ENCODE measurements around the gene ARL15. TPM values are rescaled to one million over a fixed set of nuclear protein-coding genes. Genes with fewer than 3 reads are reported as not detected.

Gene ARL15
- total RNA-seq, 1 donor from 2014 or later: 20.3 TPM

- no peak for DNase-seq
- intact Hi-C loops (cut with DNase I): no loop called here
- peak; percentile 36 for ATAC-seq (ENCODE audit: poor library complexity)
Measured at GRCh38 chr5:54186108-54186507, 124.3 kb downstream of the ARL15 start.

GRCh38 chr5:54184806-54185205 is 125.6 kb downstream of the ARL15 start:
- intact Hi-C loops (cut with DNase I): no loop called here
- no peak for DNase-seq
- no peak for ATAC-seq (ENCODE audit: poor library complexity)

GRCh38 chr5:54180630-54181031 is 129.7 kb downstream of the ARL15 start:
- no peak for DNase-seq
- intact Hi-C loops (cut with DNase I): no loop called here

GRCh38 chr5:54178991-54179390 is 131.4 kb downstream of the ARL15 start:
- ATAC-seq (ENCODE audit: poor library complexity): no peak
- DNase-seq: no peak
- intact Hi-C loops (cut with DNase I): no loop called here

More at GRCh38 chr5:54180630-54181031, 129.7 kb downstream of the ARL15 start:
- no peak for ATAC-seq (ENCODE audit: poor library complexity)

GRCh38 chr5:54178207-54178606 is 132.2 kb downstream of the ARL15 start:
- intact Hi-C loops (cut with DNase I): no loop called here
- ATAC-seq (ENCODE audit: poor library complexity) (no peak), DNase-seq (no peak)

GRCh38 chr5:54177058-54177457 is 133.3 kb downstream of the ARL15 start:
- ATAC-seq (ENCODE audit: poor library complexity) (peak; percentile 12), DNase-seq (no peak)
- intact Hi-C loops (cut with DNase I): no loop called here

GRCh38 chr5:54176066-54176830 is 134.1 kb downstream of the ARL15 start:
- intact Hi-C loops (cut with DNase I): no loop called here
- no peak for ATAC-seq (ENCODE audit: poor library complexity)
- no peak for DNase-seq

- DNase-seq (no peak), ATAC-seq (ENCODE audit: poor library complexity) (no peak)
- intact Hi-C loops (cut with DNase I): no loop called here
Measured at GRCh38 chr5:54173251-54173650, 137.1 kb downstream of the ARL15 start.

- no peak for DNase-seq
- intact Hi-C loops (cut with DNase I): no loop called here
- no peak for ATAC-seq (ENCODE audit: poor library complexity)
Measured at GRCh38 chr5:54171645-54172384, 138.6 kb downstream of the ARL15 start.

GRCh38 chr5:54165687-54166086 is 144.7 kb downstream of the ARL15 start:
- intact Hi-C loops (cut with DNase I): no loop called here
- no peak for ATAC-seq (ENCODE audit: poor library complexity)
- no peak for DNase-seq

GRCh38 chr5:54162184-54162583 is 148.2 kb downstream of the ARL15 start:
- DNase-seq (no peak), ATAC-seq (ENCODE audit: poor library complexity) (no peak)
- intact Hi-C loops (cut with DNase I): no loop called here

GRCh38 chr5:54160329-54160728 is 150.0 kb downstream of the ARL15 start:
- DNase-seq (no peak), ATAC-seq (ENCODE audit: poor library complexity) (no peak)
- intact Hi-C loops (cut with DNase I): no loop called here

GRCh38 chr5:54159893-54160195 is 150.5 kb downstream of the ARL15 start:
- intact Hi-C loops (cut with DNase I): no loop called here
- ATAC-seq (ENCODE audit: poor library complexity) (no peak), DNase-seq (no peak)

- ATAC-seq (ENCODE audit: poor library complexity) (no peak), DNase-seq (no peak)
- intact Hi-C loops (cut with DNase I): no loop called here
Measured at GRCh38 chr5:54159153-54159892, 151.1 kb downstream of the ARL15 start.

- ATAC-seq (ENCODE audit: poor library complexity): no peak
- intact Hi-C loops (cut with DNase I): no loop called here
- no peak for DNase-seq
Measured at GRCh38 chr5:54156577-54156976, 153.8 kb downstream of the ARL15 start.

- no peak for DNase-seq
- no peak for ATAC-seq (ENCODE audit: poor library complexity)
- intact Hi-C loops (cut with DNase I): no loop called here
Measured at GRCh38 chr5:54150841-54151240, 159.5 kb downstream of the ARL15 start.

GRCh38 chr5:54148858-54149257 is 161.5 kb downstream of the ARL15 start:
- no peak for DNase-seq
- ATAC-seq (ENCODE audit: poor library complexity): no peak
- intact Hi-C loops (cut with DNase I): no loop called here

- intact Hi-C loops (cut with DNase I): no loop called here
- peak; percentile 30 for ATAC-seq (ENCODE audit: poor library complexity)
- DNase-seq: no peak
Measured at GRCh38 chr5:54148067-54148845, 162.1 kb downstream of the ARL15 start.

GRCh38 chr5:54146916-54147315 is 163.5 kb downstream of the ARL15 start:
- intact Hi-C loops (cut with DNase I): no loop called here
- DNase-seq (no peak), ATAC-seq (ENCODE audit: poor library complexity) (peak; percentile 91)

Data from Right ventricle myocardium superior (tissue), 1 donor.